Memory B cell (primary cell): ENCODE data around the gene CLEC10A.
A peak's percentile ranks its signal among the peaks of the same experiment; 100 is the strongest.
"Not testable (repeated sequence)": the region's sequence is repeated elsewhere in the genome, so short reads cannot be mapped to it uniquely, and the experiment has no call there.

Experiments
- ATAC-seq: fragments of 150-1000 bp; cut with Tn5 transposase; 2 replicates; pipeline ENCODE4 v1.10.0; 2021; ENCODE audit warnings: low read depth, mild to moderate bottlenecking, moderate library complexity
- DNase-seq, 2 donors: peaks; one replicate each; pipeline ENCODE4 v3.0.0; 2022; ENCODE audit warnings: low spot score in 2 of 2
- H3K27ac Mint-ChIP-seq: one replicate; pipeline ENCODE4 v1.8.0; 2022; ENCODE audit warnings: mild to moderate bottlenecking, moderate library complexity, mixed read lengths
- H3K27me3 Mint-ChIP-seq: one replicate; pipeline ENCODE4 v1.8.0; 2022; ENCODE audit warnings: mixed read lengths
- H3K36me3 Mint-ChIP-seq: one replicate; pipeline ENCODE4 v1.8.0; 2022; ENCODE audit warnings: mild to moderate bottlenecking, mixed read lengths
- H3K4me1 Mint-ChIP-seq: one replicate; pipeline ENCODE4 v1.8.0; 2022; ENCODE audit warnings: mixed read lengths
- H3K4me3 Mint-ChIP-seq: one replicate; pipeline ENCODE4 v1.8.0; 2022; ENCODE audit warnings: mild to moderate bottlenecking, moderate library complexity, mixed read lengths
- H3K9me3 Mint-ChIP-seq: one replicate; pipeline ENCODE4 v1.8.0; 2022; ENCODE audit warnings: mixed read lengths

Gene CLEC10A

GRCh38 chr17:7098802-7099459 lies 18.9 kb upstream of the CLEC10A start:
- Mint-ChIP-seq H3K4me1 (peaks cover 22% of the 10 kb centered on the region), H3K36me3 (peaks cover 3% of the 10 kb centered on the region), H3K4me3 (no peak overlapping the region), H3K27ac (no peak overlapping the region), H3K9me3 (peaks cover 3% of the 10 kb centered on the region), H3K27me3 (peaks cover 13% of the 10 kb centered on the region)
- ATAC-seq (no peak), DNase-seq (no peak)

GRCh38 chr17:7097940-7098339 lies 17.9 kb upstream of the CLEC10A start:
- ATAC-seq, result no peak
- Mint-ChIP-seq H3K27me3 (peaks cover 11% of the 10 kb centered on the region), H3K9me3 (peaks cover 3% of the 10 kb centered on the region), H3K27ac (no peak overlapping the region), H3K4me1 (peaks cover 22% of the 10 kb centered on the region), H3K36me3 (peaks cover 3% of the 10 kb centered on the region), H3K4me3 (no peak overlapping the region)
- DNase-seq, result no peak

- DNase-seq, result peak in 1 of 2 donors; percentile 18
- Mint-ChIP-seq H3K9me3 (peaks cover 3% of the 10 kb centered on the region), H3K27me3 (peaks cover 6% of the 10 kb centered on the region), H3K4me3 (peak overlapping the region; percentile 55), H3K27ac (peak overlapping the region; percentile 69), H3K36me3 (peaks cover 3% of the 10 kb centered on the region), H3K4me1 (peaks cover 22% of the 10 kb centered on the region)
- ATAC-seq, result peak; percentile 84
Measured at GRCh38 chr17:7095625-7096024, 15.6 kb upstream of the CLEC10A start.

- Mint-ChIP-seq H3K4me1 (peaks cover 22% of the 10 kb centered on the region), H3K4me3 (no peak overlapping the region), H3K27me3 (peaks cover 6% of the 10 kb centered on the region), H3K27ac (peak overlapping the region; percentile 69), H3K36me3 (peaks cover 3% of the 10 kb centered on the region), H3K9me3 (peaks cover 3% of the 10 kb centered on the region)
- DNase-seq (no peak), ATAC-seq (no peak)
Measured at GRCh38 chr17:7094652-7095019, 14.6 kb upstream of the CLEC10A start.

- H3K4me3 Mint-ChIP-seq, H3K9me3 Mint-ChIP-seq, H3K27ac Mint-ChIP-seq, H3K36me3 Mint-ChIP-seq, ATAC-seq, DNase-seq: not testable (repeated sequence)
- peaks cover 11% of the 10 kb centered on the region for H3K27me3 Mint-ChIP-seq
- peaks cover 22% of the 10 kb centered on the region for H3K4me1 Mint-ChIP-seq
Measured at GRCh38 chr17:7091311-7092005, 11.4 kb upstream of the CLEC10A start.

- H3K27me3 Mint-ChIP-seq, result peaks cover 14% of the 10 kb centered on the region
- ATAC-seq, H3K27ac Mint-ChIP-seq: not testable (repeated sequence)
Measured at GRCh38 chr17:7089570-7089969, 9.5 kb upstream of the CLEC10A start.

GRCh38 chr17:7088442-7088841 lies 8.4 kb upstream of the CLEC10A start:
- not testable (repeated sequence) for H3K9me3 Mint-ChIP-seq, H3K4me3 Mint-ChIP-seq, ATAC-seq, H3K27ac Mint-ChIP-seq, H3K4me1 Mint-ChIP-seq, DNase-seq, H3K36me3 Mint-ChIP-seq
- H3K27me3 Mint-ChIP-seq, result peaks cover 18% of the 10 kb centered on the region

More at GRCh38 chr17:7089570-7089969, 9.5 kb upstream of the CLEC10A start:
- DNase-seq, H3K36me3 Mint-ChIP-seq, H3K4me3 Mint-ChIP-seq, H3K9me3 Mint-ChIP-seq, H3K4me1 Mint-ChIP-seq: not testable (repeated sequence)

- ATAC-seq, result no peak
- Mint-ChIP-seq H3K4me1 (peaks cover 9% of the 10 kb centered on the region), H3K27me3 (peaks cover 15% of the 10 kb centered on the region), H3K9me3 (no peaks in the 10 kb centered on the region), H3K4me3 (no peak overlapping the region), H3K36me3 (no peaks in the 10 kb centered on the region), H3K27ac (no peak overlapping the region)
- DNase-seq, result no peak
Measured at GRCh38 chr17:7084088-7084487, 4.0 kb upstream of the CLEC10A start.

GRCh38 chr17:7083592-7083991 lies 3.5 kb upstream of the CLEC10A start:
- Mint-ChIP-seq H3K4me1 (peaks cover 9% of the 10 kb centered on the region), H3K36me3 (no peaks in the 10 kb centered on the region), H3K9me3 (no peaks in the 10 kb centered on the region), H3K27ac (no peak overlapping the region), H3K27me3 (peaks cover 13% of the 10 kb centered on the region), H3K4me3 (no peak overlapping the region)
- DNase-seq (no peak), ATAC-seq (no peak)

GRCh38 chr17:7081341-7082062 lies 1.5 kb upstream of the CLEC10A start:
- H3K27ac Mint-ChIP-seq, result no peak overlapping the region
- peaks cover 2% of the 10 kb centered on the region for H3K36me3 Mint-ChIP-seq
- H3K4me3 Mint-ChIP-seq, result no peak overlapping the region
- H3K4me1 Mint-ChIP-seq, result peaks cover 12% of the 10 kb centered on the region
- peaks cover 2% of the 10 kb centered on the region for H3K9me3 Mint-ChIP-seq
- peak; percentile 83 for ATAC-seq
- no peak for DNase-seq
- peaks cover 18% of the 10 kb centered on the region for H3K27me3 Mint-ChIP-seq

- ATAC-seq, result no peak
- peaks cover 2% of the 10 kb centered on the region for H3K36me3 Mint-ChIP-seq
- no peak for DNase-seq
- no peak overlapping the region for H3K27ac Mint-ChIP-seq
- peaks cover 2% of the 10 kb centered on the region for H3K9me3 Mint-ChIP-seq
- H3K4me3 Mint-ChIP-seq, result no peak overlapping the region
- H3K27me3 Mint-ChIP-seq, result peaks cover 15% of the 10 kb centered on the region
- peaks cover 12% of the 10 kb centered on the region for H3K4me1 Mint-ChIP-seq
Measured at GRCh38 chr17:7080456-7081041, 498 bp upstream of the CLEC10A start.

- peaks cover 12% of the 10 kb centered on the region for H3K4me1 Mint-ChIP-seq
- H3K27me3 Mint-ChIP-seq, result peaks cover 14% of the 10 kb centered on the region
- DNase-seq (no peak), ATAC-seq (no peak)
- no peak overlapping the region for H3K27ac Mint-ChIP-seq
- H3K4me3 Mint-ChIP-seq, result no peak overlapping the region
- H3K36me3 Mint-ChIP-seq, result peaks cover 2% of the 10 kb centered on the region
- peaks cover 2% of the 10 kb centered on the region for H3K9me3 Mint-ChIP-seq
Measured at GRCh38 chr17:7078711-7079110, 1.3 kb downstream of the CLEC10A start.

GRCh38 chr17:7077911-7078546 lies 2.0 kb downstream of the CLEC10A start:
- DNase-seq, result no peak
- Mint-ChIP-seq H3K27ac (no peak overlapping the region), H3K9me3 (peaks cover 2% of the 10 kb centered on the region), H3K27me3 (peaks cover 10% of the 10 kb centered on the region), H3K36me3 (peaks cover 2% of the 10 kb centered on the region), H3K4me3 (no peak overlapping the region), H3K4me1 (peaks cover 12% of the 10 kb centered on the region)
- no peak for ATAC-seq
